Measurements from ENCODE around the gene B3GAT1.

GRCh38 chr11:134417871-134418840 is 6.1 kb upstream of the B3GAT1 start:
- no peak for TF ChIP-seq POLR2A (IDR thresholded peaks at IDR 0.05; ENCODE audit: low read depth, low read length)
- TF ChIP-seq POLR2AphosphoS5 (IDR thresholded peaks at IDR 0.05; ENCODE audit: low read depth, low read length): no peak
- TF ChIP-seq PAX5 (IDR thresholded peaks at IDR 0.05; ENCODE audit: insufficient read depth, low read length, severe bottlenecking): no peak
